ENCODE measurements around the gene CARTPT. TPM values are rescaled to one million over a fixed set of nuclear protein-coding genes. Genes with fewer than 3 reads are reported as not detected.

CARTPT gene
- total RNA-seq, 1 donor from 2014 or later: 12.7 TPM

DNA sequence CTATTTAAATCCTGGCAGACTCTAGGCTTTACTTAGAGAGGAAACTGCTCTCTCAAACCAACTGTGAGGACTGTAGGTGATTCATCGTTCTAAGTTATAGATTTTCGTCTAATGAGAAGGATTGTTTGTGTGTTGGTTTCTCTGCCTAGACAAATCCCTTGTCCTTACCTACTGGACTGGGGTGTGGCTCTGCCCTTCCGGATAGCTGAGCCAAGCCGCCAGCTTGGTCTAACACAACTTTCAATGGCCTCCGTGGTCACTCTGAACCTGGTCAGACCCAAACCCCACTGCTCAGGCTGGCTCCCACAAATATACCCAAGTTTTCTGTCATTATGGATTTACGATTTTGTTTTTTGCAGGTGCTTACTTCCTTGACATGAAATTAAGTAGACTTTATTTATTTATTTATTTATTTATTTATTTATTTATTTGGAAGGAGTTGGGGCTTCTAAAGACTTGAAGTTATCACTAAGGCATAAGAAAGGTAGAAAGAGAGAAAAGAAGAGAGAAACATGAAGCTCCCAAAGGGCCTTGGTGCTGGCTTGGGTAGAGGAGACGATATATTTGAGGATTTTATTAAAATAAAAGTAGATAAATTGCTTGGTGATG, 19.0 kb downstream of the CARTPT start:
- TF ChIP-seq, protein P1, sequence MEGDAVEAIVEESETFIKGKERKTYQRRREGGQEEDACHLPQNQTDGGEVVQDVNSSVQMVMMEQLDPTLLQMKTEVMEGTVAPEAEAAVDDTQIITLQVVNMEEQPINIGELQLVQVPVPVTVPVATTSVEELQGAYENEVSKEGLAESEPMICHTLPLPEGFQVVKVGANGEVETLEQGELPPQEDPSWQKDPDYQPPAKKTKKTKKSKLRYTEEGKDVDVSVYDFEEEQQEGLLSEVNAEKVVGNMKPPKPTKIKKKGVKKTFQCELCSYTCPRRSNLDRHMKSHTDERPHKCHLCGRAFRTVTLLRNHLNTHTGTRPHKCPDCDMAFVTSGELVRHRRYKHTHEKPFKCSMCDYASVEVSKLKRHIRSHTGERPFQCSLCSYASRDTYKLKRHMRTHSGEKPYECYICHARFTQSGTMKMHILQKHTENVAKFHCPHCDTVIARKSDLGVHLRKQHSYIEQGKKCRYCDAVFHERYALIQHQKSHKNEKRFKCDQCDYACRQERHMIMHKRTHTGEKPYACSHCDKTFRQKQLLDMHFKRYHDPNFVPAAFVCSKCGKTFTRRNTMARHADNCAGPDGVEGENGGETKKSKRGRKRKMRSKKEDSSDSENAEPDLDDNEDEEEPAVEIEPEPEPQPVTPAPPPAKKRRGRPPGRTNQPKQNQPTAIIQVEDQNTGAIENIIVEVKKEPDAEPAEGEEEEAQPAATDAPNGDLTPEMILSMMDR (IDR thresholded peaks at IDR 0.05): no peak
- no peaks in the 10 kb centered on the region for H3K27me3 ChIP-seq
- no peak overlapping the region for H3K4me3 ChIP-seq
- H3K27ac ChIP-seq: no peak overlapping the region
- no peaks in the 10 kb centered on the region for H3K9me3 ChIP-seq
- no peaks in the 10 kb centered on the region for H3K4me1 ChIP-seq
- DNase-seq (ENCODE audit: low spot score in 2 of 2): no peak
- intact Hi-C loops (cut with DNase I): no loop called here
- H3K36me3 ChIP-seq: no peaks in the 10 kb centered on the region

GRCh38 chr5:71738662-71739361, 19.7 kb downstream of the CARTPT start:
- DNase-seq (ENCODE audit: low spot score in 2 of 2): no peak
- H3K9me3 ChIP-seq: no peaks in the 10 kb centered on the region
- H3K36me3 ChIP-seq: no peaks in the 10 kb centered on the region
- intact Hi-C loops (cut with DNase I): no loop called here
- H3K4me3 ChIP-seq: no peak overlapping the region
- no peaks in the 10 kb centered on the region for H3K27me3 ChIP-seq
- no peaks in the 10 kb centered on the region for H3K4me1 ChIP-seq
- TF ChIP-seq, protein P1 (IDR thresholded peaks at IDR 0.05): no peak
- H3K27ac ChIP-seq: no peak overlapping the region

DNA sequence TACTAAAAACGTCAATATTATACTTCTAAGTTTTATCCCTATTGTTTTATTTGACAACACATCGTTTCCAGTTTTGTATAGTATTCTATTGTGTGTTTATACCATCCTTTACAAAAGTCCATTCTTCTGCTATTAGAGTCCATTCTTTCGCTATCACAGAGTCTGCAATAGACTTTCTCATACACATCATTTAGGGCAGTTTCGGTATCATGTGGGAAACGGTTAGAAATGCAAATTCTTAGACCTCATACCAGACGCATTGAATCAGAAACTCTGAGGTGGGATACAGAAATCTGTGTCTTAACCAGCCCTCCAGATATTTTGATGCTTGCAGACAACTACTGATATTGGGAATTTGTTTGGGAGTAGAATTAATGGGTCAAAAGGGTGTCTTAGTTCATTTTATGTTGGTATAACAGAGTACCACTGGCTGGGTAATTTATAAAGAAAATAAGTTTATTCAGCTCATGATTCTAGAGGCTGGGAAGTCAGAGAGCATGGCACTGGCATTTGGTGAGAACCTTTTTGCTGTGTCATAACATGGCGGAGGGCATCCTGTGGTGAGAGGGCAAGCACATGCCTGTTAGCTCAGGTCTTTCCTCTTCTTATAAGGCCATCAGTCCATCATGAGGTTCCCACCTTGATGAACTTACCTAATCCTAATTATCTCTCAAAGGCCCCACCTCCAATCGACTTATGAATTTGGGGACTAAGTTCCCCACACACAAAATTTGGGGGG, 21.1 kb downstream of the CARTPT start:
- Histone ChIP-seq H3K9me3 (no peaks in the 10 kb centered on the region), H3K4me1 (no peaks in the 10 kb centered on the region), H3K36me3 (no peaks in the 10 kb centered on the region), H3K27me3 (no peaks in the 10 kb centered on the region), H3K27ac (no peak overlapping the region), H3K4me3 (no peak overlapping the region)
- DNase-seq (ENCODE audit: low spot score in 2 of 2): no peak
- intact Hi-C loops (cut with DNase I): no loop called here
- TF ChIP-seq, protein P1 (IDR thresholded peaks at IDR 0.05): no peak

- H3K27me3 ChIP-seq: no peaks in the 10 kb centered on the region
- TF ChIP-seq, protein P1 (IDR thresholded peaks at IDR 0.05): no peak
- no peaks in the 10 kb centered on the region for H3K9me3 ChIP-seq
- no peak overlapping the region for H3K27ac ChIP-seq
- H3K4me1 ChIP-seq: no peaks in the 10 kb centered on the region
- intact Hi-C loops (cut with DNase I): no loop called here
- no peak for DNase-seq (ENCODE audit: low spot score in 2 of 2)
- no peaks in the 10 kb centered on the region for H3K36me3 ChIP-seq
- H3K4me3 ChIP-seq: no peak overlapping the region
These were observed 24.1 kb downstream of the CARTPT start for GRCh38 chr5:71743155-71743554.

DNA sequence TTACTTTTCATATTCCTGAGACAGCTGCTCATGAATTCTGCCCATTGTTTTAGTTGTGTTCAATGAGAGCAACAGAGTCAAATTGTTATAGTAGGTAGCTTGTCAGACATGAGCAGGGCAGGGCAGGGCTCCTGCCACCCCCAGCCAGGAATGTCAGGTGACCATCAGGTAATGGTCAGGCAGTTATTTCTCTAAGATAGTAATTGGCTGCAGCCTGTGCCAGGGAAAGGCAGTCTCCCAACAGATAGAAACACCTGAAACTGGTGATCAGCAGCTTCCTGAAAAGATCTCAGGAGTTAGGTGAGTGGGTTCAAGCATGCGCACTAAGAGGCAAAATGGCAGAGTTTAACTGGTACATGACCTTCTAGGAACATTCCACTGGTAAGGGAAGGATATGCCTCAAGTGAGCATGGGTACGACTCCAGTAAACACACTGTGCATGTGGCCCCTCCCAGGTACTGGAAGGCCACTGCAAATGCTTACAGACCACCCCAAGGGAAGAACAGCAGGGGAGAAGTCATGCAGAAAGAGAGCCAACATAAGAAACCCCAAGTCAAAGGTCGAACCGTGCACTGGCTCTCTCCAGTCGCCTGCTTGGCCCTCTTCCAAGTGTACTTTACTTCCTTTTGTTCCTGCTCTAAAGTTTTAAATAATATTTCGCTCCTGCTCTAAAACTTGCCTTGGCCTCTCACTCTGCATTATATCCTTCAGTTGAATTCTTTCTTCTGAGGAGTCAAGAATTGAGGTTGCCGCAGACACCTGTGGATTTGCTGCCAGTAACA, 25.1 kb downstream of the CARTPT start:
- H3K36me3 ChIP-seq: no peaks in the 10 kb centered on the region

More for the DNA sequence above, 25.1 kb downstream of the CARTPT start:
- no peak overlapping the region for H3K27ac ChIP-seq
- no peaks in the 10 kb centered on the region for H3K4me1 ChIP-seq
- H3K4me3 ChIP-seq: no peak overlapping the region
- TF ChIP-seq, protein P1 (IDR thresholded peaks at IDR 0.05): no peak
- DNase-seq (ENCODE audit: low spot score in 2 of 2): no peak
- no peaks in the 10 kb centered on the region for H3K9me3 ChIP-seq
- intact Hi-C loops (cut with DNase I): no loop called here
- no peaks in the 10 kb centered on the region for H3K27me3 ChIP-seq
